SK-N-SH (cell line): ENCODE results near the gene MAD1L1.

Experiments used
- EP300 ChIP-seq, 2 experiments: IDR thresholded peaks; 2 replicates each; pipeline versions ENCODE4 v1.4.0 to v1.6.1; 2012; ENCODE audit warnings: borderline replicate concordance in 1 of 2, low read depth in 1 of 2, low read length in 1 of 2
- JUND ChIP-seq: IDR thresholded peaks from 2 replicates; pipeline ENCODE4 v1.4.0; 2012
- MXI1 ChIP-seq: IDR thresholded peaks from 2 replicates; pipeline ENCODE4 v1.6.1; 2012; ENCODE audit warnings: mild to moderate bottlenecking, low read depth, low read length, improper control_type of control experiment
- POLR2AphosphoS5 ChIP-seq: IDR thresholded peaks from 2 replicates; pipeline ENCODE4 v1.6.1; 2012; ENCODE audit warnings: low read depth, low read length
- RAD21 ChIP-seq: IDR thresholded peaks from 2 replicates; pipeline ENCODE4 v1.6.1; 2012; ENCODE audit warnings: mild to moderate bottlenecking, low read length
- RFX5 ChIP-seq: IDR thresholded peaks from 2 replicates; pipeline ENCODE4 v1.6.1; 2012; ENCODE audit warnings: mild to moderate bottlenecking, improper control_type of control experiment, low read length
- SIN3A ChIP-seq: IDR thresholded peaks from 2 replicates; pipeline ENCODE4 v1.6.1; 2012; ENCODE audit warnings: low read depth, mild to moderate bottlenecking, low read length, moderate library complexity, borderline replicate concordance
- TF ChIP-seq, protein P1 (sequence below): fragments of 200-600 bp; sonication (generic); IDR thresholded peaks from 2 replicates; pipeline ENCODE4 v1.6.1; 2017; ENCODE audit warnings: antibody characterized with exemption, mild to moderate bottlenecking, moderate library complexity
- TF ChIP-seq, protein P2 (sequence below): IDR thresholded peaks from 2 replicates; pipeline ENCODE4 v1.4.0; 2012; ENCODE audit warnings: low read depth
- TF ChIP-seq, protein P3 (sequence below): fragments of 150-350 bp; IDR thresholded peaks from 2 replicates; pipeline ENCODE4 v1.6.1; 2017; ENCODE audit warnings: antibody characterized with exemption, low read length, low read depth, borderline replicate concordance
- TF ChIP-seq, protein P4 (sequence below): IDR thresholded peaks from 2 replicates; pipeline ENCODE4 v1.4.0; 2012; ENCODE audit warnings: low read depth, borderline replicate concordance

DNA sequence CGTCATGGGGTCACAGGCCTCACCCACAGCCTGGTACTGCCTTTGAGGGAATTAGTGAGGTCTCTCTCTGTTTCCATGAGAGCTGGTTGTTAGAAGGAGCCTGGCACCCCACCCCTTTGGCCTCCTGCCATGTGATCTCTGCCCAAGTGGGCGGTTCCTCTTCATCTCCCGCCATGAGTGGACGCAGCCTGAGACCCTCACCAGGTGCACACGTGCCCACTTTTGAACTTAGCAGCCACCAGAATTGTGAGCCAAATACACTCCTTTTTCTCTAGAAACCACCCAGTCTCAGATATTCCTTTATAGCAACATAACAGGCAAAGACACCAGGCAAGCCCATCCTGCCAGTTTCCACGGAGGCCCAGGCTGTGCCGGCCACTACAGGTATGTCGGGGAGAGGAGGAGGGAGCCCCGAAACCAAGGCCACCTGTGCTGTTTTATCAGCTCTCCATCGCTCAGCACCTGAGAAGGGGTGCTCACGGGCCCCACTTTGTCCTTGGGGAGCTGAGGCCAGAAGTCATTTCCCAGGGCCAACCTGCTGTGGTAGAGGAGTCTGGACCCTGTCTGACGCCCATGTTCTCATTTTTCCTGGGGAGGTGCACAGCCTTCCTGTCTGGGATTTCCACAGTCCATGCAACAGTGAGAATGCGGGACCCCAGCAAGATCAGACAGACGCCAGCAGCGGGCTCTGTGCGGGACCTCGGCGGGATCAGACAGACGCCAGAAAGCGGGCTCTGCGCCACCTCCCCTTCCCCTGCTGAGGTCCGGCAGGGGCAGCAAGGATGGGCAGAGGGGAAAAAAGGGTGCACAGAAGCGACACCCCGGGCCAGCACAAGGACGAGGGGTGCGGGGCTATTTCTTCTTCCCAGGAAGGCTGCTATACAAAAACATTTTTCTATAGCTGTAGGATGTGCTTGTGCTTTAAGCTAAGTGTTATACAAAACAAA, 342.2 kb downstream of the MAD1L1 start:
- TF ChIP-seq POLR2AphosphoS5 = no peak
- TF ChIP-seq, protein P1, sequence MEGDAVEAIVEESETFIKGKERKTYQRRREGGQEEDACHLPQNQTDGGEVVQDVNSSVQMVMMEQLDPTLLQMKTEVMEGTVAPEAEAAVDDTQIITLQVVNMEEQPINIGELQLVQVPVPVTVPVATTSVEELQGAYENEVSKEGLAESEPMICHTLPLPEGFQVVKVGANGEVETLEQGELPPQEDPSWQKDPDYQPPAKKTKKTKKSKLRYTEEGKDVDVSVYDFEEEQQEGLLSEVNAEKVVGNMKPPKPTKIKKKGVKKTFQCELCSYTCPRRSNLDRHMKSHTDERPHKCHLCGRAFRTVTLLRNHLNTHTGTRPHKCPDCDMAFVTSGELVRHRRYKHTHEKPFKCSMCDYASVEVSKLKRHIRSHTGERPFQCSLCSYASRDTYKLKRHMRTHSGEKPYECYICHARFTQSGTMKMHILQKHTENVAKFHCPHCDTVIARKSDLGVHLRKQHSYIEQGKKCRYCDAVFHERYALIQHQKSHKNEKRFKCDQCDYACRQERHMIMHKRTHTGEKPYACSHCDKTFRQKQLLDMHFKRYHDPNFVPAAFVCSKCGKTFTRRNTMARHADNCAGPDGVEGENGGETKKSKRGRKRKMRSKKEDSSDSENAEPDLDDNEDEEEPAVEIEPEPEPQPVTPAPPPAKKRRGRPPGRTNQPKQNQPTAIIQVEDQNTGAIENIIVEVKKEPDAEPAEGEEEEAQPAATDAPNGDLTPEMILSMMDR = no peak
- no peak for TF ChIP-seq JUND
- TF ChIP-seq, protein P2, sequence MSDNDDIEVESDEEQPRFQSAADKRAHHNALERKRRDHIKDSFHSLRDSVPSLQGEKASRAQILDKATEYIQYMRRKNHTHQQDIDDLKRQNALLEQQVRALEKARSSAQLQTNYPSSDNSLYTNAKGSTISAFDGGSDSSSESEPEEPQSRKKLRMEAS = no peak
- TF ChIP-seq, protein P3, sequence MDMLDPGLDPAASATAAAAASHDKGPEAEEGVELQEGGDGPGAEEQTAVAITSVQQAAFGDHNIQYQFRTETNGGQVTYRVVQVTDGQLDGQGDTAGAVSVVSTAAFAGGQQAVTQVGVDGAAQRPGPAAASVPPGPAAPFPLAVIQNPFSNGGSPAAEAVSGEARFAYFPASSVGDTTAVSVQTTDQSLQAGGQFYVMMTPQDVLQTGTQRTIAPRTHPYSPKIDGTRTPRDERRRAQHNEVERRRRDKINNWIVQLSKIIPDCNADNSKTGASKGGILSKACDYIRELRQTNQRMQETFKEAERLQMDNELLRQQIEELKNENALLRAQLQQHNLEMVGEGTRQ = no peak
- TF ChIP-seq RFX5 = no peak
- TF ChIP-seq MXI1 = no peak
- no peak for TF ChIP-seq EP300 (IDR thresholded peaks at IDR 0.05; ENCODE audit: borderline replicate concordance in 1 of 2, low read depth in 1 of 2, low read length in 1 of 2)
- TF ChIP-seq, protein P4, sequence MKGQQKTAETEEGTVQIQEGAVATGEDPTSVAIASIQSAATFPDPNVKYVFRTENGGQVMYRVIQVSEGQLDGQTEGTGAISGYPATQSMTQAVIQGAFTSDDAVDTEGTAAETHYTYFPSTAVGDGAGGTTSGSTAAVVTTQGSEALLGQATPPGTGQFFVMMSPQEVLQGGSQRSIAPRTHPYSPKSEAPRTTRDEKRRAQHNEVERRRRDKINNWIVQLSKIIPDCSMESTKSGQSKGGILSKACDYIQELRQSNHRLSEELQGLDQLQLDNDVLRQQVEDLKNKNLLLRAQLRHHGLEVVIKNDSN = no peak
- TF ChIP-seq SIN3A = no peak
- TF ChIP-seq RAD21 = no peak
